Psoas muscle (tissue), 8 donors: ENCODE measurements around the gene ZNF688. TPM values are rescaled to one million over a fixed set of nuclear protein-coding genes. Genes with fewer than 3 reads are reported as not detected.

Source experiments
- ATAC-seq, 4 donors: fragments of 200-7000 bp; cut with Tn5 transposase; one replicate each; pipeline ENCODE4 v1.9.1; 2020; ENCODE audit warnings: moderate library complexity in 3 of 4, mild to moderate bottlenecking in 2 of 4
- DNase-seq, 2 donors: peaks; one replicate each; pipeline ENCODE4 v3.0.0-alpha.2; 2020
- H3K27ac ChIP-seq: fragments of 200-600 bp; one replicate; pipeline ENCODE4 v1.8.0; 2022
- H3K27me3 ChIP-seq, 3 donors: fragments of 200-600 bp in 1 of 3; one replicate each; pipeline versions ENCODE4 v1.6.1 to v1.8.0; 2013 to 2022; ENCODE audit warnings: low read length in 2 of 3, mild to moderate bottlenecking in 2 of 3, moderate library complexity in 1 of 3; ENCODE audit not compliant: insufficient read depth in 3 of 3
- H3K36me3 ChIP-seq, 2 donors: fragments of 200-600 bp in 1 of 2; one replicate each; pipeline versions ENCODE4 v1.6.1 to v1.8.0; 2013 to 2022; ENCODE audit warnings: low read depth in 1 of 2, mild to moderate bottlenecking in 1 of 2, moderate library complexity in 1 of 2; ENCODE audit not compliant: insufficient read depth in 1 of 2
- H3K4me1 ChIP-seq: fragments of 200-600 bp; one replicate; pipeline ENCODE4 v1.8.0; 2022
- H3K4me3 ChIP-seq: fragments of 200-600 bp; one replicate; pipeline ENCODE4 v1.8.0; 2022; ENCODE audit warnings: mild to moderate bottlenecking
- H3K9me3 ChIP-seq: fragments of 200-600 bp; one replicate; pipeline ENCODE4 v1.8.0; 2022
- CTCF ChIP-seq: fragments of 200-600 bp; IDR thresholded peaks from one replicate; pipeline ENCODE4 v1.8.0; 2022; ENCODE audit warnings: antibody characterized with exemption
- WGBS, 3 donors: extraction: QIAGEN DNeasy Blood & Tissue Kit; methylation state at CpG; one replicate each; pipeline versions ENCODE4 v1.1.6 to v1.1.7; 2013; 5-methylcytosine and 5-hydroxymethylcytosine counted together
- intact Hi-C, 2 donors: fragments of 100-400 bp; cut with DNase I; formaldehyde crosslinking; loops; one replicate each; pipeline versions ENCODE4 v1.11.0 to v1.14.2; 2022
- polyA plus RNA-seq, 3 donors: library from polyadenylated mRNA; stranded (reverse); fragments of 200-250 nt; gene quantifications; one replicate each; pipeline ENCODE4 v1.2.3, GENCODE V29; 2013
- total RNA-seq, 4 donors: library from RNA; stranded (reverse); fragmentation: NEBNext Ultra II Directional in 2 of 4; extraction: Animal tissue kit (Norgen Biotek cat#: 25700) in 2 of 4; gene quantifications; one replicate each; pipeline versions ENCODE4 v1.2.1 to v1.2.4, GENCODE V29; 2021 to 2023
- donor health status: healthy with polysubstance abuse.
- donor health status: DM: no; HTN: no; CAD: no; lungs with moderate emphysema.
- donor health status: Bipolar disorder and iron deficiency.
- donor health status: healthy.
- donor health status: DM: yes; HTN: yes; CAD: no.
- donor health status: DM: no; HTN: no; CAD: no.
- donor health status: DM: no; HTN: no; CAD: no.
- donor health status: DM: yes; HTN: yes; CAD: no.

Gene ZNF688
- total and polyA plus RNA-seq, 7 donors: 11.1 to 21.2 (median 14.9) TPM

- no peak for TF ChIP-seq CTCF
- ATAC-seq (no peak), DNase-seq (no peak)
- WGBS, 3 donors: 94 to 96% (median 94%) methylated on average over 6 of the region's 6 CpGs
- H3K4me1 ChIP-seq: peaks cover 21% of the 10 kb centered on the region
- H3K9me3 ChIP-seq: no peaks in the 10 kb centered on the region
- H3K4me3 ChIP-seq: no peak overlapping the region
- H3K27me3 ChIP-seq: no peaks in the 10 kb centered on the region
- H3K36me3 ChIP-seq: peaks cover 0 to 10% of the 10 kb centered on the region in 2 donors
- intact Hi-C loops: loop anchor here in 1 of 2 donors (2.0 kb wide), 1 partner anchor 25 kb away; the partner anchor contains the start of gene ZNF747
- no peak overlapping the region for H3K27ac ChIP-seq
These were observed 11.8 kb downstream of the ZNF688 start for GRCh38 chr16:30559690-30560089.

- Histone ChIP-seq H3K27me3 (no peaks in the 10 kb centered on the region), H3K27ac (peak overlapping the region; percentile 97), H3K4me3 (peak overlapping the region; percentile 96), H3K9me3 (no peaks in the 10 kb centered on the region), H3K4me1 (peaks cover 23% of the 10 kb centered on the region), H3K36me3 (peaks cover 0 to 18% of the 10 kb centered on the region in 2 donors)
- peak in 1 of 2 donors; percentile 48 for DNase-seq
- intact Hi-C loops: loop anchor here (1.0 to 2.0 kb wide), 3 partner anchors 24 to 26 kb away; partner anchors contain the start of genes ZNF747 (in 1 of the 2) and ZNF785 (in 1 of the 2)
- no peak for TF ChIP-seq CTCF
- 84 to 85% (median 85%) methylated on average over 20 to 21 of the region's 21 CpGs for WGBS, 3 donors
- ATAC-seq: no peak
These were observed 12.6 kb downstream of the ZNF688 start for GRCh38 chr16:30558789-30559377.

GRCh38 chr16:30557957-30558788 is 13.3 kb downstream of the ZNF688 start, which contains the start of gene ZNF764:
Gene ZNF764, minus strand, starts transcription at chr16:30558374. Its CDS starts 192 bp downstream, at chr16:30558182.
- peak within 1 kb of the TSS; percentile 97 for H3K27ac ChIP-seq
- TF ChIP-seq CTCF: no peak
- intact Hi-C loops: loop anchor here (1.0 to 2.0 kb wide), 3 partner anchors 23 to 27 kb away; partner anchors contain the start of genes ZNF747 (in 1 of the 2) and ZNF785 (in 1 of the 2)
- peak within 1 kb of the TSS; percentile 96 for H3K4me3 ChIP-seq
- no peaks in the 10 kb centered on the region for H3K27me3 ChIP-seq
- DNase-seq (peak; percentile 98 to 99), ATAC-seq (peak; percentile 95 to 96 (median 96))
- H3K36me3 ChIP-seq: peaks cover 0 to 25% of the 10 kb centered on the region in 2 donors
- H3K4me1 ChIP-seq: peaks cover 30% of the 10 kb centered on the region
- no peaks in the 10 kb centered on the region for H3K9me3 ChIP-seq
- WGBS, 3 donors: 0% methylated on average over 62 to 74 of the region's 74 CpGs

GRCh38 chr16:30557707-30557956 is 13.9 kb downstream of the ZNF688 start:
- no peaks in the 10 kb centered on the region for H3K9me3 ChIP-seq
- 0 to 1% (median 1%) methylated on average over 15 to 17 of the region's 17 CpGs for WGBS, 3 donors
- peak overlapping the region; percentile 96 for H3K4me3 ChIP-seq
- H3K4me1 ChIP-seq: peaks cover 31% of the 10 kb centered on the region
- intact Hi-C loops: no loop called here
- H3K27ac ChIP-seq: peak overlapping the region; percentile 97
- H3K27me3 ChIP-seq: no peaks in the 10 kb centered on the region
- H3K36me3 ChIP-seq: peaks cover 0 to 30% of the 10 kb centered on the region in 2 donors
- DNase-seq (peak in 1 of 2 donors; percentile 23), ATAC-seq (peak in 3 of 4 donors; percentile 0 to 11 (median 4))
- TF ChIP-seq CTCF: no peak
